H1 (cell line): ENCODE results near the gene APBB1. TPM values are rescaled to one million over a fixed set of nuclear protein-coding genes. Genes with fewer than 3 reads are reported as not detected.

ENCODE experiments used
- CTCF ChIA-PET: fragments of 300-600 bp; sonication (Branson Sonifier 250); formaldehyde crosslinking; loops from one replicate; lab custom pipeline; 2021; ENCODE audit not compliant: partially characterized antibody; lab: Charles Lee
- POLR2A ChIA-PET: fragments of 300-600 bp; sonication (Branson Sonifier 250); formaldehyde crosslinking; loops from one replicate; lab custom pipeline; 2021; ENCODE audit warnings: inconsistent platforms; ENCODE audit not compliant: partially characterized antibody; lab: Charles Lee
- DNase-seq, 2 experiments: peaks; one replicate each; pipeline versions ENCODE4 v3.0.0 to v3.0.0-alpha.2; 2010 to 2022; ENCODE audit warnings: low spot score in 2 of 2, low read depth in 1 of 2, mixed read lengths in 1 of 2
- FAIRE-seq: peaks from 2 replicates; lab custom pipeline; 2011; peaks lifted over from hg19 to GRCh38; lab: Jason Lieb, UNC
- H2AFZ ChIP-seq: 2 replicates; pipeline ENCODE4 v1.8.1; 2012; ENCODE audit warnings: low read length, inconsistent platforms
- H2AK5ac ChIP-seq: 2 replicates; pipeline ENCODE4 v1.6.1; 2013; ENCODE audit warnings: low read depth, low read length
- H2BK120ac ChIP-seq: replicated peaks from 2 replicates; pipeline ENCODE3; 2013; ENCODE audit warnings: low read depth, low read length, inconsistent platforms
- H2BK12ac ChIP-seq: 2 replicates; pipeline ENCODE4 v1.6.1; 2013; ENCODE audit warnings: low read depth, low read length
- H2BK15ac ChIP-seq: 2 replicates; pipeline ENCODE4 v1.6.1; 2013; ENCODE audit warnings: low read length
- H2BK20ac ChIP-seq: 2 replicates; pipeline ENCODE4 v1.6.1; 2013; ENCODE audit warnings: low read length
- H2BK5ac ChIP-seq: 2 replicates; pipeline ENCODE4 v1.6.1; 2013; ENCODE audit warnings: low read depth, low read length
- H3K14ac ChIP-seq: 2 replicates; pipeline ENCODE4 v1.6.1; 2013; ENCODE audit warnings: inconsistent platforms; ENCODE audit not compliant: insufficient read length
- H3K18ac ChIP-seq: 2 replicates; pipeline ENCODE4 v1.6.1; 2013; ENCODE audit warnings: low read length; ENCODE audit errors: extremely low read depth
- H3K23ac ChIP-seq: 2 replicates; pipeline ENCODE4 v1.6.1; 2013; ENCODE audit warnings: inconsistent platforms; ENCODE audit not compliant: insufficient read length
- H3K23me2 ChIP-seq: 2 replicates; pipeline ENCODE4 v1.6.1; 2013; ENCODE audit warnings: low read depth, low read length
- H3K27ac ChIP-seq: 2 replicates; pipeline ENCODE4 v1.6.1; 2011; ENCODE audit warnings: low read depth, low read length, inconsistent platforms
- H3K27me3 ChIP-seq, 4 experiments: replicated peaks in 1 of 4; 1 replicate in 1 of 4; 2 replicates in 3 of 4; pipeline versions ENCODE4 v1.6.1 to v1.8.1; 2011 to 2013; ENCODE audit warnings: low read length in 3 of 4, mild to moderate bottlenecking in 3 of 4, inconsistent platforms in 2 of 4, mixed read lengths in 2 of 4, moderate library complexity in 1 of 4; ENCODE audit not compliant: control insufficient read depth in 3 of 4, insufficient read depth in 3 of 4; ENCODE audit errors: extremely low read depth in 1 of 4
- H3K36me3 ChIP-seq, 4 experiments: 2 replicates each; pipeline versions ENCODE4 v1.6.1 to v1.8.1; 2011 to 2013; ENCODE audit warnings: mild to moderate bottlenecking in 4 of 4, low read length in 3 of 4, moderate library complexity in 2 of 4, control low read depth in 1 of 4, inconsistent platforms in 1 of 4; ENCODE audit not compliant: insufficient read depth in 4 of 4, control insufficient read depth in 2 of 4
- H3K4ac ChIP-seq: replicated peaks from 2 replicates; pipeline ENCODE3; 2013; ENCODE audit warnings: low read length, low read depth, mixed read lengths, inconsistent platforms; ENCODE audit not compliant: insufficient read length
- H3K4me1 ChIP-seq, 4 experiments: replicated peaks in 1 of 4; 1 replicate in 1 of 4; 2 replicates in 3 of 4; pipeline versions ENCODE4 v1.6.1 to v1.8.1; 2011 to 2013; ENCODE audit warnings: low read length in 3 of 4, inconsistent platforms in 2 of 4, mixed read lengths in 1 of 4; ENCODE audit not compliant: insufficient read depth in 4 of 4, control insufficient read depth in 3 of 4
- H3K4me2 ChIP-seq, 2 experiments: 2 replicates each; pipeline versions ENCODE4 v1.6.1 to v1.8.1; 2011 to 2013; ENCODE audit warnings: low read depth in 2 of 2, low read length in 2 of 2, control low read depth in 1 of 2, inconsistent platforms in 1 of 2, mild to moderate bottlenecking in 1 of 2; ENCODE audit not compliant: insufficient read depth in 1 of 2
- H3K4me3 ChIP-seq, 4 experiments: fragments of 200-600, 300-600 bp in 1 of 4; sonication (generic), shearing (Covaris generic), sonication (Bioruptor Twin) in 1 of 4; 2 replicates each; pipeline versions ENCODE4 v1.5.1 to v1.8.1; 2011 to 2016; ENCODE audit warnings: low read length in 4 of 4, low read depth in 3 of 4, control low read depth in 2 of 4, inconsistent platforms in 2 of 4, mild to moderate bottlenecking in 2 of 4, mixed read lengths in 1 of 4, moderate library complexity in 1 of 4; ENCODE audit not compliant: insufficient read depth in 2 of 4; ENCODE audit errors: extremely low read depth in 1 of 4
- H3K56ac ChIP-seq: replicated peaks from 2 replicates; pipeline ENCODE3; 2013; ENCODE audit warnings: low read depth, mild to moderate bottlenecking, mixed read lengths, low read length, inconsistent platforms; ENCODE audit not compliant: insufficient read length
- H3K79me1 ChIP-seq: 2 replicates; pipeline ENCODE4 v1.6.1; 2013; ENCODE audit warnings: low read depth, low read length, control low read depth
- H3K79me2 ChIP-seq, 2 experiments: 2 replicates each; pipeline versions ENCODE4 v1.6.1 to v1.8.1; 2012 to 2013; ENCODE audit warnings: low read length in 2 of 2, mild to moderate bottlenecking in 2 of 2, inconsistent platforms in 1 of 2; ENCODE audit not compliant: insufficient read depth in 2 of 2, control insufficient read depth in 1 of 2
- H3K9ac ChIP-seq, 4 experiments: replicated peaks in 1 of 4; 1 replicate in 1 of 4; 2 replicates in 3 of 4; pipeline versions ENCODE4 v1.6.1 to v1.8.1; 2011 to 2013; ENCODE audit warnings: low read depth in 3 of 4, low read length in 3 of 4, control low read depth in 2 of 4, mild to moderate bottlenecking in 2 of 4, moderate library complexity in 2 of 4, inconsistent platforms in 1 of 4; ENCODE audit errors: extremely low read depth in 1 of 4
- H3K9me3 ChIP-seq, 2 experiments: 2 replicates each; pipeline versions ENCODE4 v1.6.1 to v1.8.1; 2012 to 2013; ENCODE audit warnings: mild to moderate bottlenecking in 2 of 2, moderate library complexity in 2 of 2, control low read depth in 1 of 2, inconsistent platforms in 1 of 2, low read depth in 1 of 2, low read length in 1 of 2, mixed read lengths in 1 of 2; ENCODE audit not compliant: insufficient read depth in 2 of 2
- H4K20me1 ChIP-seq, 2 experiments: replicated peaks in 1 of 2; 2 replicates each; pipeline versions ENCODE3 to v1.8.1; 2011 to 2013; ENCODE audit warnings: inconsistent platforms in 2 of 2, low read length in 2 of 2, mild to moderate bottlenecking in 1 of 2; ENCODE audit not compliant: insufficient read depth in 2 of 2, control insufficient read depth in 1 of 2
- H4K5ac ChIP-seq: 2 replicates; pipeline ENCODE4 v1.6.1; 2013; ENCODE audit warnings: low read length, low read depth, mixed read lengths, inconsistent platforms; ENCODE audit not compliant: insufficient read length
- H4K8ac ChIP-seq: 2 replicates; pipeline ENCODE4 v1.8.0; 2013; ENCODE audit warnings: mild to moderate bottlenecking, moderate library complexity, low read length, inconsistent platforms; ENCODE audit not compliant: insufficient read depth; ENCODE audit errors: extremely low read depth
- H4K91ac ChIP-seq: replicated peaks from 2 replicates; pipeline ENCODE3; 2013; ENCODE audit warnings: low read length, mixed read lengths, inconsistent platforms; ENCODE audit not compliant: insufficient read length
- CBX5 ChIP-seq: fragments of 300-800, 300-1000 bp; sonication (generic); IDR thresholded peaks from 2 replicates; pipeline ENCODE4 v1.7.1; 2016; ENCODE audit warnings: antibody characterized with exemption, low read length, low read depth
- EGR1 ChIP-seq: IDR thresholded peaks from 2 replicates; pipeline ENCODE4 v1.6.1; 2011; ENCODE audit warnings: low read depth, low read length, borderline replicate concordance
- FOSL1 ChIP-seq: IDR thresholded peaks from 2 replicates; pipeline ENCODE4 v1.6.1; 2011; ENCODE audit warnings: mild to moderate bottlenecking, low read depth, low read length, moderate library complexity; ENCODE audit not compliant: insufficient read depth
- HDAC6 ChIP-seq: IDR thresholded peaks from one replicate; pipeline ENCODE4 v1.7.1; 2012; ENCODE audit warnings: low read depth, mild to moderate bottlenecking, inconsistent platforms, low read length, moderate library complexity
- JUND ChIP-seq: IDR thresholded peaks from 2 replicates; pipeline ENCODE4 v1.6.1; 2011; ENCODE audit warnings: mild to moderate bottlenecking, improper control_type of control experiment, low read length
- KDM1A ChIP-seq: fragments of 200-600, 300-600 bp; sonication (generic); IDR thresholded peaks from 2 replicates; pipeline ENCODE4 v1.7.1; 2016; ENCODE audit warnings: mild to moderate bottlenecking, low read length, borderline replicate concordance
- KDM5A ChIP-seq: fragments of 200-600 bp; IDR thresholded peaks from 2 replicates; pipeline ENCODE4 v1.7.1; 2012; ENCODE audit warnings: mild to moderate bottlenecking, low read length, inconsistent platforms, mixed read lengths
- MAFK ChIP-seq: IDR thresholded peaks from 2 replicates; pipeline ENCODE4 v1.6.1; 2012; ENCODE audit warnings: low read depth, mild to moderate bottlenecking, improper control_type of control experiment, low read length
- NRF1 ChIP-seq: IDR thresholded peaks from 2 replicates; pipeline ENCODE4 v1.6.1; 2011; ENCODE audit warnings: mild to moderate bottlenecking, low read depth, low read length, improper control_type of control experiment
- POLR2A ChIP-seq, 2 experiments: IDR thresholded peaks; 1 replicate in 1 of 2; 2 replicates in 1 of 2; pipeline ENCODE4 v1.6.1; 2011; ENCODE audit warnings: low read depth in 2 of 2, low read length in 2 of 2, mild to moderate bottlenecking in 2 of 2; ENCODE audit errors: control extremely low read depth in 1 of 2
- RFX5 ChIP-seq: IDR thresholded peaks from 2 replicates; pipeline ENCODE4 v1.6.1; 2011; ENCODE audit warnings: low read depth, low read length, improper control_type of control experiment, borderline replicate concordance
- SIRT6 ChIP-seq: IDR thresholded peaks from one replicate; pipeline ENCODE4 v1.7.1; 2012; ENCODE audit warnings: low read length, inconsistent platforms
- TAF7 ChIP-seq: optimal IDR thresholded peaks from 2 replicates; pipeline ENCODE3; 2011; ENCODE audit warnings: low read depth, mild to moderate bottlenecking, inconsistent platforms, low read length, moderate library complexity, borderline replicate concordance
- TBP ChIP-seq: IDR thresholded peaks from 2 replicates; pipeline ENCODE4 v1.6.1; 2011; ENCODE audit warnings: low read depth, low read length, improper control_type of control experiment
- WGBS, 2 experiments: shearing (Covaris generic) in 1 of 2; methylation state at CpG; one replicate each; pipeline versions ENCODE4 v1.1.6 to v1.1.7; 2013 to 2015; ENCODE audit warnings: low lambda C conversion rate in 2 of 2, mixed read lengths in 2 of 2, inconsistent platforms in 1 of 2, low coverage in 1 of 2, missing lambda C conversion rate in 1 of 2; ENCODE audit not compliant: insufficient replicate concordance in 2 of 2, insufficient coverage in 1 of 2, insufficient read length in 1 of 2; ENCODE audit errors: extremely low coverage in 1 of 2, missing lambda C conversion rate in 1 of 2; 5-methylcytosine and 5-hydroxymethylcytosine counted together
- polyA plus RNA-seq, 7 experiments: library from polyadenylated mRNA; depleted of rRNA in 3 of 7; stranded (reverse) in 5 of 7; unstranded in 2 of 7; fragments of >200 nt in 5 of 7; fragments of 200-250 nt in 2 of 7; gene quantifications; 1 replicate in 5 of 7; 2 replicates in 1 of 7; 4 replicates in 1 of 7; pipeline versions ENCODE4 v1.2.1 to v1.2.3, GENCODE V29; 2011 to 2013; ENCODE audit warnings: missing spikeins in 2 of 7, mixed read lengths in 2 of 7
- total RNA-seq: library from RNA; stranded (reverse); fragmentation: NEBNext Ultra II Directional; extraction: Animal tissue kit (Norgen Biotek cat#: 25700); gene quantifications from 2 replicates; pipeline ENCODE4 v1.2.1, GENCODE V29; 2021

The APBB1 gene
- total and polyA plus RNA-seq, 2 of the 8 experiments (the other 6 are each of a cell fraction or from before 2014, with no cell fraction given), result 23.9 to 33.1 TPM

DNA sequence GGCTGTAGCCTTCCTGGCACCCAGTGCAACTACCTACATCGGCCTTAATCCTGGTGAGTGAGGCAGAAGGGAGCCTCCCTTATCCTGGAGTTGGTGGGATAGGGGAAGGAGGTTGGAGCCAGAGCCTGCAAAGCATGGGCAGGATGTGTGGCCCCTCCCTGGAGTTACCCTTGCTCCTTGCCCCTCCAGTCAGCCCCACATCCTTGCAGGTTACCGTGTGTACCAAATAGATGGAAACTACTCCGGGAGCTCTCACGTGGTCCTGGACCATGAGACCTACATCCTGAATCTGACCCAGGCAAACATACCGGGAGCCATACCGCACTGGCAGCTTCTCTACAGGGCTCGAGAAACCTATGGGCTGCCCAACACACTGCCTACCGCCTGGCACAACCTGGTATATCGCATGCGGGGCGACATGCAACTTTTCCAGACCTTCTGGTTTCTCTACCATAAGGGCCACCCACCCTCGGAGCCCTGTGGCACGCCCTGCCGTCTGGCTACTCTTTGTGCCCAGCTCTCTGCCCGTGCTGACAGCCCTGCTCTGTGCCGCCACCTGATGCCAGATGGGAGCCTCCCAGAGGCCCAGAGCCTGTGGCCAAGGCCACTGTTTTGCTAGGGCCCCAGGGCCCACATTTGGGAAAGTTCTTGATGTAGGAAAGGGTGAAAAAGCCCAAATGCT lies 24.8 kb downstream of the APBB1 start:
- Histone ChIP-seq H3K4me3 (no peak overlapping the region), H4K91ac (no peak overlapping the region), H2BK5ac (no peak overlapping the region), H4K20me1 (peaks cover 0 to 2% of the 10 kb centered on the region in 2 experiments), H3K27ac (no peak overlapping the region), H3K23me2 (no peaks in the 10 kb centered on the region; the same call in 1 of the 2 replicates), H4K5ac (no peak overlapping the region), H2BK15ac (no peak overlapping the region), H4K8ac (no peak overlapping the region), H3K79me2 (no peaks in the 10 kb centered on the region), H3K56ac (no peak overlapping the region), H3K14ac (no peak overlapping the region), H3K79me1 (no peaks in the 10 kb centered on the region), H3K4ac (no peak overlapping the region), H3K36me3 (no peaks in the 10 kb centered on the region; a peak in 1 of 8 replicates), H3K9ac (no peak overlapping the region; a peak in 1 of 7 replicates), H3K27me3 (peaks cover 2 to 8% (median 4%) of the 10 kb centered on the region in 4 experiments), H3K4me2 (no peak overlapping the region), H3K4me1 (peaks cover 0 to 7% (median 5%) of the 10 kb centered on the region in 4 experiments; a peak in 6 of 7 replicates), H3K18ac (no peak overlapping the region), H2AK5ac (no peak overlapping the region), H2BK120ac (no peak overlapping the region), H3K9me3 (no peaks in the 10 kb centered on the region), H2AFZ (no peak overlapping the region), H2BK20ac (no peak overlapping the region), H3K23ac (no peak overlapping the region), H2BK12ac (no peak overlapping the region)
- ChIA-PET POLR2A (interaction anchor here (0.9 to 2.0 kb wide), 2 partner anchors 9 to 12 kb away, joined by 3 to 9 read pairs; no protein-coding TSS in a partner anchor), CTCF (interaction anchor here (0.9 to 7.7 kb wide), 5 partner anchors 8 to 49 kb away, joined by 3 to 59 read pairs (median 9); no protein-coding TSS in a partner anchor)
- DNase-seq, result no peak
- 89% methylated on average over 14 of the region's 16 CpGs; no CpG with 5 or more reads in 1 of the 2 experiments for WGBS, 2 experiments
- FAIRE-seq, result no peak
- no peak for TF ChIP-seq JUND
- no peak for TF ChIP-seq SIRT6
- no peak for TF ChIP-seq RFX5
- TF ChIP-seq NRF1, result no peak
- TF ChIP-seq HDAC6, result no peak
- TF ChIP-seq MAFK, result no peak
- no peak for TF ChIP-seq POLR2A (IDR thresholded peaks at IDR 0.05; ENCODE audit: control extremely low read depth in 1 of 2, low read depth in 2 of 2, low read length in 2 of 2)
- TF ChIP-seq TAF7, result no peak
- TF ChIP-seq EGR1, result no peak
- TF ChIP-seq KDM1A, result no peak
- no peak for TF ChIP-seq TBP
- no peak for TF ChIP-seq KDM5A
- no peak for TF ChIP-seq CBX5
- no peak for TF ChIP-seq FOSL1
